SK-N-SH treated with all-trans-retinoic acid at 6 μM for 48 hours (cell line): ENCODE data around the gene SDK2.

Experiments used
- ATAC-seq: fragments of 200-7000 bp; cut with Tn5 transposase; 3 replicates; pipeline ENCODE4 v1.9.1; 2020; ENCODE audit warnings: mild to moderate bottlenecking, moderate library complexity
- ARNTL ChIP-seq: fragments of 450-650 bp; formaldehyde crosslinking; IDR thresholded peaks from 2 replicates; pipeline ENCODE4 v1.5.0; 2020; ENCODE audit warnings: low read depth, mild to moderate bottlenecking, moderate library complexity, borderline replicate concordance
- BACH2 ChIP-seq: fragments of 250-450 bp; sonication (Bioruptor Pico); IDR thresholded peaks from 2 replicates; pipeline ENCODE4 v1.9.0; 2021; ENCODE audit warnings: mild to moderate bottlenecking, borderline replicate concordance
- CREB5 ChIP-seq: fragments of 250-450 bp; sonication (Bioruptor Pico); IDR thresholded peaks from 2 replicates; pipeline ENCODE4 v1.5.1; 2020; ENCODE audit warnings: low read depth, mild to moderate bottlenecking, moderate library complexity
- CSDC2 ChIP-seq: fragments of 250-450 bp; sonication (Bioruptor Pico); IDR thresholded peaks from 2 replicates; pipeline ENCODE4 v1.5.0; 2020; ENCODE audit warnings: mild to moderate bottlenecking, moderate library complexity
- CSRNP3 ChIP-seq: fragments of 250-450 bp; sonication (Bioruptor Pico); IDR thresholded peaks from 2 replicates; pipeline ENCODE4 v1.5.1; 2021; ENCODE audit warnings: mild to moderate bottlenecking, moderate library complexity
- ESRRG ChIP-seq: fragments of 250-450 bp; sonication (Bioruptor Pico); IDR thresholded peaks from 2 replicates; pipeline ENCODE4 v1.6.1; 2021; ENCODE audit warnings: mild to moderate bottlenecking
- GLIS3 ChIP-seq: fragments of 250-450 bp; sonication (Bioruptor Pico); IDR thresholded peaks from 2 replicates; pipeline ENCODE4 v1.5.0; 2020; ENCODE audit warnings: mild to moderate bottlenecking, moderate library complexity
- OSR1 ChIP-seq: fragments of 250-450 bp; sonication (Bioruptor Pico); IDR thresholded peaks from 2 replicates; pipeline ENCODE4 v1.8.0; 2022; ENCODE audit warnings: moderate library complexity, mild to moderate bottlenecking, inconsistent platforms
- PATZ1 ChIP-seq: fragments of 250-450 bp; sonication (Bioruptor Pico); IDR thresholded peaks from 2 replicates; pipeline ENCODE4 v1.8.0; 2020; ENCODE audit warnings: mild to moderate bottlenecking, moderate library complexity, borderline replicate concordance
- POU6F1 ChIP-seq: fragments of 250-450 bp; sonication (Bioruptor Pico); IDR thresholded peaks from 2 replicates; pipeline ENCODE4 v1.8.0; 2021; ENCODE audit warnings: low read depth, mild to moderate bottlenecking, moderate library complexity, borderline replicate concordance
- PPARA ChIP-seq: fragments of 250-450 bp; sonication (Bioruptor Pico); IDR thresholded peaks from 2 replicates; pipeline ENCODE4 v1.5.0; 2020; ENCODE audit warnings: mild to moderate bottlenecking, borderline replicate concordance
- SNAI2 ChIP-seq: fragments of 250-450 bp; sonication (Bioruptor Pico); IDR thresholded peaks from 2 replicates; pipeline ENCODE4 v1.5.0; 2020; ENCODE audit warnings: mild to moderate bottlenecking, moderate library complexity
- TCF4 ChIP-seq: fragments of 250-450 bp; sonication (Bioruptor Pico); IDR thresholded peaks from 2 replicates; pipeline ENCODE4 v1.8.0; 2021; ENCODE audit warnings: mild to moderate bottlenecking, moderate library complexity, borderline replicate concordance
- TOX ChIP-seq: fragments of 250-450 bp; sonication (Bioruptor Pico); IDR thresholded peaks from 2 replicates; pipeline ENCODE4 v1.8.0; 2021; ENCODE audit warnings: mild to moderate bottlenecking, moderate library complexity, borderline replicate concordance
- ZC3H10 ChIP-seq: fragments of 250-450 bp; sonication (Bioruptor Pico); IDR thresholded peaks from 2 replicates; pipeline ENCODE4 v1.5.1; 2021; ENCODE audit warnings: mild to moderate bottlenecking, moderate library complexity
- ZFP3 ChIP-seq: fragments of 250-450 bp; sonication (Bioruptor Pico); IDR thresholded peaks from 2 replicates; pipeline ENCODE4 v1.5.0; 2020; ENCODE audit warnings: mild to moderate bottlenecking, moderate library complexity
- ZFP30 ChIP-seq: fragments of 450-650 bp; formaldehyde crosslinking; IDR thresholded peaks from 2 replicates; pipeline ENCODE4 v1.5.0; 2022; ENCODE audit warnings: mild to moderate bottlenecking, moderate library complexity
- ZNF565 ChIP-seq: fragments of 450-650 bp; formaldehyde crosslinking; conservative IDR thresholded peaks from 2 replicates; pipeline ENCODE4 v1.5.0; 2020; ENCODE audit warnings: low read depth, mild to moderate bottlenecking, moderate library complexity
- ZNF8 ChIP-seq: fragments of 450-650 bp; formaldehyde crosslinking; IDR thresholded peaks from 2 replicates; pipeline ENCODE4 v1.5.0; 2020; ENCODE audit warnings: mild to moderate bottlenecking, moderate library complexity
- TF ChIP-seq, protein P1 (sequence below): fragments of 250-450 bp; sonication (Bioruptor Pico); IDR thresholded peaks from 2 replicates; pipeline ENCODE4 v1.5.0; 2020; ENCODE audit warnings: mild to moderate bottlenecking, moderate library complexity

Gene SDK2

DNA sequence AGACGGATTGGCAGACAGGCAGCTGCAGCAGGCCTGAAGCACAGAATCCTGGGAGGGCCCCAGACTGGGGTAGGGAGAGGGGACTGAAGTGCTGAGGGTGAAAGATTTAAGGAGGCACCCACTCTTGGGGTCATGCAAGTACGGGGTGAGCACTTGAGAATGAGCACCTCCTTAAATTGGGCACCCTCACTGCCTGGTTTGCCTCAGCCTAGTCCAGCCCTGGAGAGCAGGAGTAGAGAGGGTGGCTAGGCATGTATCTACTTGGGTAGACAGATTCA, 178.4 kb downstream of the SDK2 start (continued):
- no peak for TF ChIP-seq CSRNP3 (CRISPR knock-in tag)
- TF ChIP-seq ZFP30, result no peak
- no peak for TF ChIP-seq BACH2
- TF ChIP-seq ZNF565 (CRISPR knock-in tag), result no peak
- TF ChIP-seq SNAI2, result no peak
- no peak for TF ChIP-seq PPARA (CRISPR knock-in tag)
- no peak for TF ChIP-seq POU6F1 (CRISPR knock-in tag)
- no peak for TF ChIP-seq TOX
- no peak for TF ChIP-seq ARNTL (CRISPR knock-in tag)
- TF ChIP-seq ZFP3 (CRISPR knock-in tag), result no peak
- no peak for TF ChIP-seq OSR1 (CRISPR knock-in tag)

DNA sequence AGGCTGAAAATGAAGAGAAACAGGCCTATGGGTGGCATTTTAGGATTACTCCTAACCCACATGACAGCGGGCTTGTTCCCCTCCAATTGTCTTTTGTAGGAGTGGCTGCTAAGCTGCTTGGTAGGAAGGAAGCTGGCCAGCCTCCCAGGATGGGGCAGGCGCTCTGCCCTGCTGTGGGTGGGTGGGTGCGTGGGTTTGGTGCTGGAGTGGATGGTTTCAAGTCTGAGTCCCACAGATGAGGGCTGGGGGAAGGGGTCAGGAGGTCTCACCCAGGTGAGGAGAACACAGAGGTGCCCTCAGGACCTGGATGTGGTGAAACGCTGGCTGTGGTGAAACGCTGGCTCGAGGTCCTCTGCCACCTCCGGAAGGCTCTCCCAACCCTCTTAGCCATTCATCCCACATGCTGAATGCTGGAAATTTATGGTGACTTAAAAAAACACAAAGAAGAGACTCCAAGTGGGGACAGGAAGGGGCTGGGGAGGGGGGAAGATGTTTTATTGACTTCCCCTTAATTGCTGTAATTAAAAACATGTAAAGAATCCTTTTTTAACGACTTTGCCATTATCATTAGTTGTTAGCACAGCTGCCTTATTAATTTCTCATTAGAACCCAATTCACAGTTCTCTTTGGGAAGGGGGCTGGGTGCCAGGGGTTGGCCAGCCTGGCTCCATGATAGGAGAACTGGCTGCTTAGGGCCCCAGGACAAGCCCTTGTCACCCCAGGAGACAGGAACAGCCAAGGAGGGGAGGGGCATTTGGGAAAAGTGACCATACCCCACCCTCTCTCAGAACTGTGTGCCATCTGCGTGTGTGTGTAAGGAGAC, 178.9 kb downstream of the SDK2 start:
- TF ChIP-seq OSR1 (CRISPR knock-in tag) (no peak), GLIS3 (CRISPR knock-in tag) (no peak), ZNF565 (CRISPR knock-in tag) (no peak), TCF4 (CRISPR knock-in tag) (no peak), CSRNP3 (CRISPR knock-in tag) (no peak), CREB5 (no peak), PPARA (CRISPR knock-in tag) (no peak), PATZ1 (CRISPR knock-in tag) (no peak), ESRRG (no peak), TOX (no peak), BACH2 (no peak), ARNTL (CRISPR knock-in tag) (no peak), ZC3H10 (CRISPR knock-in tag) (no peak), ZFP3 (CRISPR knock-in tag) (no peak), ZNF8 (no peak)
- ATAC-seq, result no peak

GRCh38 chr17:73464447-73464846, 179.8 kb downstream of the SDK2 start:
- ATAC-seq, result no peak
- TF ChIP-seq ARNTL (CRISPR knock-in tag) (no peak), CSDC2 (CRISPR knock-in tag) (no peak), CREB5 (no peak), CSRNP3 (CRISPR knock-in tag) (no peak), TCF4 (CRISPR knock-in tag) (no peak), ZC3H10 (CRISPR knock-in tag) (no peak), ESRRG (no peak), BACH2 (no peak)
- TF ChIP-seq, protein P1, sequence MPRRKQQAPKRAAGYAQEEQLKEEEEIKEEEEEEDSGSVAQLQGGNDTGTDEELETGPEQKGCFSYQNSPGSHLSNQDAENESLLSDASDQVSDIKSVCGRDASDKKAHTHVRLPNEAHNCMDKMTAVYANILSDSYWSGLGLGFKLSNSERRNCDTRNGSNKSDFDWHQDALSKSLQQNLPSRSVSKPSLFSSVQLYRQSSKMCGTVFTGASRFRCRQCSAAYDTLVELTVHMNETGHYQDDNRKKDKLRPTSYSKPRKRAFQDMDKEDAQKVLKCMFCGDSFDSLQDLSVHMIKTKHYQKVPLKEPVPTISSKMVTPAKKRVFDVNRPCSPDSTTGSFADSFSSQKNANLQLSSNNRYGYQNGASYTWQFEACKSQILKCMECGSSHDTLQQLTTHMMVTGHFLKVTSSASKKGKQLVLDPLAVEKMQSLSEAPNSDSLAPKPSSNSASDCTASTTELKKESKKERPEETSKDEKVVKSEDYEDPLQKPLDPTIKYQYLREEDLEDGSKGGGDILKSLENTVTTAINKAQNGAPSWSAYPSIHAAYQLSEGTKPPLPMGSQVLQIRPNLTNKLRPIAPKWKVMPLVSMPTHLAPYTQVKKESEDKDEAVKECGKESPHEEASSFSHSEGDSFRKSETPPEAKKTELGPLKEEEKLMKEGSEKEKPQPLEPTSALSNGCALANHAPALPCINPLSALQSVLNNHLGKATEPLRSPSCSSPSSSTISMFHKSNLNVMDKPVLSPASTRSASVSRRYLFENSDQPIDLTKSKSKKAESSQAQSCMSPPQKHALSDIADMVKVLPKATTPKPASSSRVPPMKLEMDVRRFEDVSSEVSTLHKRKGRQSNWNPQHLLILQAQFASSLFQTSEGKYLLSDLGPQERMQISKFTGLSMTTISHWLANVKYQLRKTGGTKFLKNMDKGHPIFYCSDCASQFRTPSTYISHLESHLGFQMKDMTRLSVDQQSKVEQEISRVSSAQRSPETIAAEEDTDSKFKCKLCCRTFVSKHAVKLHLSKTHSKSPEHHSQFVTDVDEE, result no peak
